HG03521 (cell line): ENCODE results near the gene LONRF2.

Experiments
- ATAC-seq: cut with Tn5 transposase; IDR thresholded peaks from one replicate; pipeline ENCODE4 v1.9.1; 2021; ENCODE audit warnings: mild to moderate bottlenecking, moderate library complexity; ENCODE audit not compliant: unreplicated experiment

The LONRF2 gene

GRCh38 chr2:100276716-100277115 lies 45.6 kb downstream of the LONRF2 start:
- ATAC-seq = no peak

DNA sequence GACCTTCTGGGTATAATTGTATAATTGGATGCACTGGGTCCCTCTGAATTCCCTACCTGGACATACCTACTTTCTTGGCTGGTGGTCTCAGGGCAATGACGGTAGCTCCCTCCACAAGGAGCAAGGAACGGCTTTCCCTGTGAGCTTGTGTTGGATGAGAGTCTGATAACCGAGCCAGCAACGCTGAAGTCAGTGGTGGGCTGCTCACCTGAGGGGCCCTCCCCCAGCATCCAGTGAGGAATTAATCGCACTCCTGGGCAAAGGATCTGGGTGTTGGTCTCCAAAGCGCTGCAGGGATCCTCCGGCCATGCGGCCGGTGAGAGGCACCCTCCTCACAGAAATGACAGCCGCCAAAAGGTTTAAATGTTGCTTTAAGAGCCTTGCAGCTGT lies 47.1 kb downstream of the LONRF2 start:
- ATAC-seq = no peak

DNA sequence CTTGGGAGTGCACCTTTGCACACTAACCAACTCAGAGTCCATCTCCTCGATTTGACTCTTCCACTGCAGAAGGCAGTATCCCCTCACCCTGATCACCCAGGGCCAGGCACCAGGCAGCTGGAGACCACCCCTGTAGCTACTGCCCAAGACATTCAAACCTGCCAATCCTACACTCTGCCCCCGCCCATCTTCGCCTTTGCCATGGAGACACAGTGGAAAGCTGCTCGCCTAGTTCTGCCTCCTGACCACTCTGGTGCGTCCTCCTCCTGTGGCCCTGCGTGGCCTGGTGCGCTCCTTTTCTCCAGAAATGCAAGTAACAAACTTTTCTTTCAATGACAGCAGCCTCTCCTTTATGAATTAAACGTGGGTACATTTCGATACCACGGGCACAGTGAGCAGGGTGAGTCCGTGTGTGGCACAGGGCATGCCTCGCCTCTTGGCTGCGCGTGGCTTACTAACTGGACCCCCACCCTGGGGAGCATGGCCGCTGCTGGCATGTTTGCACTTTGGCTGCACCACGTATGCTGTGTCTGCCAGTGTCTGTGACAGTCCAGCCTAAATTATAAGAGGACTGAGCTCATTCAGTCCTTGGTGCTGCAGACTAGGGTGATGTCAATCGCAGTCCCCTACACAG lies 47.6 kb downstream of the LONRF2 start:
- no peak for ATAC-seq

GRCh38 chr2:100274076-100274475 lies 48.2 kb downstream of the LONRF2 start:
- no peak for ATAC-seq

DNA sequence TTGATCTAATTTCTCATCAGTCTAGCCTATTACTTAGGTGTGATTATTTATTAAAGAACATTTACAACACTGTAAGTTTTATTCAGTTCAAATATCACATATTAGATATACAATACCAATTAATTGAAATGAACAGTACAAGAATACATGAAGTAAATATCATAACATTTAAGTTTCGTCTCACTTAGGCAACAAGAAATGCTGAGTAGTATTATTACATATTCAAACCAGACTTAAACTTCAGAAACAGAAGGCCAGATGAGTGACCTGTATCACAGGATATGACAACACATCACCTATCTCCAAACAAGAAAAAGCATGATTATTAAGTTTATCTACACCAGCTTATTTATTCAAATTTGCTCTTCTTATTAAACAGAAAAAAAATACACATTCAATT lies 48.9 kb downstream of the LONRF2 start:
- no peak for ATAC-seq

GRCh38 chr2:100272841-100273329 lies 49.4 kb downstream of the LONRF2 start:
- no peak for ATAC-seq

DNA sequence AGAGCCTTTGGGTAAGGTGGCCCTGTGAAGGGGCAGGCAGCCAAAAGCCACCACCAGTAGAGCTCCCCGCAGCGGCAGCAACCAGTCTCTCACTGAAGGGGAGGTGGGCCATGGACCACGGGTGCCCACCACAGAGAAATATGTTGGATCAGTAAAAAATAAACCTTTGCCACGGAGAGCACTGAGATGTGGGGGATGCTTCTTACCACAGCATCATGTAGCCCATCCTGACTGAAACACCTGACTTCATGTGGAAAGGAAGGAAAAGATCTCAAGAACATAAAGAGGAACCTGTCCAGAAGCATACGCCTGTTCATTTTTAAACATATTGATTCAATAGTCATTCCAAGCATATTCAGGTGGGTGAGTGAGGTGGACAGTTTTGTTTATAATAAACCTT lies 51.1 kb downstream of the LONRF2 start:
- ATAC-seq = no peak

DNA sequence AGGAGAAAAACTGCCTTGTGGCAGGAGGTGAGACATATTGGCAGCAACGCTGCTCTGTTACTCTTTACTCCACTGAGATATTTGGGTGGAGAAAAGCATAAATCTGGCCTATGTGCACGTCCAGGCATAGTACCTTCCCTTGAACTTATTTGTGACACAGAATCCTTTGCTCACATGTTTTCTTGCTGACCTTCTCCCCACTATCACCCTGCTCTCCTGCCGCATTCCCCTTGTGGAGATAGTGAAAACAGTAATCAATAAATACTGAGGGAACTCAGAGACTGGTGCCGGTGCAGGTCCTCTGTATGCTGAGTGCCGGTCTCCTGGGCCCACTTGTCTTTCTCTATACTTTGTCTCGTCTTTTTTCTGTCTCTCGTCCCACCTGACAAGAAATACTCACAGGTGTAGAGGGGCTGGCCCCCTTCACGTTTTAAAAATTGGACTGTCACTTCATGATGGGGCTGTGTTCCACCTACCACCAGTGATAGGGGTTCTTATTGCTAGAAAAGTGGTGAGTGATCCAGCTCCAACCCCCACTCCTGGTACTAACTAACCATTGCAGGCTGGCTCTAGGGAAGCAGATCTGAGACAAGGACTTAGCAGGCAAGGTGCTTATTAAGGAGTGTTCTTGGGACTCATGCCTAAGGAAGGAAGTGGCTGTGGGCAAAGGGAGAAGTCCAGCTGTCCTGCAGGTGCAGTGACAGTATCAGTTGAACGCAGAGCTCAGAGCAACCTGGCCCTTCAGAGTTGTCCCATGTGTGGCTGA lies 51.7 kb downstream of the LONRF2 start:
- no peak for ATAC-seq

DNA sequence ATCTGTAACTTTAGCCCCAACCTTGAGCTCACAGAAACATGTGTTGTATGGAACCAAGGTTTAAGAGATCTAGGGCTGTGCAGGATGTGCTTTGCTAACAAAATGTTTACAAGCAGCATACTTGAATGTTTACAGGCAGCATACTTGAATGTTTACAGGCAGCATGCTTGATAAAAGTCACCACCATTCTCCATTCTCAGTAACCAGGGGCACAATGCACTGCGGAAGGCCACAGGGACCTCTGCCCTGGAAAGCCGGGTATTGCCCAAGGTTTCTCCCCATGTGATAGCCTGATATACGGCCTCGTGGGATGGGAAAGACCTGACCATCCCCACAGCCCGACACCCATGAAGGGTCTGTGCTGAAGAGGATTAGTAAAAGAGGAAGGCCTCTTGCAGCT lies 52.4 kb downstream of the LONRF2 start:
- ATAC-seq = no peak

GRCh38 chr2:100268986-100269385 lies 53.3 kb downstream of the LONRF2 start:
- ATAC-seq = no peak

DNA sequence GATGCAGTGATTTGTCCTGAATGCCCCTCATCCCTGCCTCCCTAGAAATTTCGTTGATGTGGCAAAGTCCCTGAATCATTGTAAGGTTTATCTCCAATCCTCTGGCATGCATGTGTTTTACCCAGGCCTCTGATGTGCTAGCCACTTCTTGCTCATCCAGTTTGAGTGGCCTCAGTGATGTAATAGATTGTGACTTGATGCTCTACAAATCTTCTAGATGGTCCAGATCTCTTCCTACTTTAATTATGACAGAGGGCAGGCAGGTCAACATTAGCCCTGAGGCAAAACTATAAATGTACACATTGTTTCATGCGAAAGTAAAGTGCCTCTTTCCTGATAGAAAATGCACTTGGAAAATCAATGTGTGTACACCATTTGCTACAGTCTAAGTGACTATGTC lies 54.5 kb downstream of the LONRF2 start:
- ATAC-seq = no peak

- ATAC-seq = no peak
Observed at GRCh38 chr2:100266126-100266525, 56.2 kb downstream of the LONRF2 start.

- ATAC-seq = no peak
Observed at GRCh38 chr2:100265226-100265625, 57.1 kb downstream of the LONRF2 start.

GRCh38 chr2:100264651-100265050 lies 57.6 kb downstream of the LONRF2 start:
- no peak for ATAC-seq

DNA sequence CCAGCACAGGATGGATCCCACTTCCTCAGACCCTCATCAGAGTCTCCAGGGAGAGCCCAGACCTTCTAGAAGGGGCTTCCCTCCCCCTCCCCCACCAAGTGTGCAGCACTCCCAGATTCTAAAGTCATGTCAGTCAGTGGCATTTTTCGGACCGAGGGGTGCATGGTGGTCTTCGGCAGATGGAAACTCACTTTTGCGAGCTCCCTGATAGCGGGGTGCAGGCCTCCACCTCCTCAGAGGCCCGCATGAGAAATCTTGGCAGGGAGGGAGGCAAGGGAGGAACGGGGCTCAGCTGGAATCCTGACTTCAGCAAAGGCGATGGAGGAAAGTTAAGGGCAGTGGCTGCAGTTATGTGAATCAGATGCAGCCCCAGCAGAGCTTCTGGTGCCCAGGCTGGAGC lies 58.2 kb downstream of the LONRF2 start:
- no peak for ATAC-seq

DNA sequence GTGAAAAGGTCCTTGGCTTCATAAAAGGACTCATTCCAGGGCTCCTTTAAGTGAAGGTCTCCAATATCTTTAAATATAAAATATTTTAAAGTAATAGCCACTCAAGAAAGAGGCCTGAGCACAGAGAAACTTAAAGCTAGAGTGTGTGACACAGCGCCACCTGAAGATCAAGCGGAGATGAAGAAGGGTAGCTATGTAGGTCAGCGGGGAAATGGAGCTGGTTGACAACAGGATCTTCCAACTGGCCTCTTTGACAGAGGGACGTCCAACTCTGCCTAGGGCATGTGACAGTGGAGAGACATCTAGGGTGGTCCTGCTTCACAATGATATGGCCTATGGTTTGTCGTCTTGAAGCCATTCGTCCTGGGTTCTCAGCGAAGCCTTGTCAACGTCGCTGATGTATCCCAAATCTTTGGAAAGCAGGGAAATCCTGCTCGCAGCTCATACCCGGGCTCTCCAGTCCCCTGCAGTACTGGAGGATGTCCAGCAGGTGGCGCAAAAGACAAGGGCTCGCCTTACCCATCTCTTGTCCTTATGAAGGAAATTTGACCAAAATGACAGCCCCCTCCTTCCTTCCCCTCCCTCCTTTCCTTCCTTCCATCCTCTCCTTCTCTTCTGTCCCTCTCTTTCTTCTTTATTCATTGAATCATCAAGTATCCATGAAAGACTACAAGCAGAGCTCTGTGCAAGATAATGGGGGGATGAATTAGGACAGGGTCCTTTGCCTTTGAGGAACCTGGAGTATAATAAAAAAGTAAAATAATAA lies 59.6 kb downstream of the LONRF2 start:
- no peak for ATAC-seq

GRCh38 chr2:100262046-100262445 lies 60.3 kb downstream of the LONRF2 start:
- no peak for ATAC-seq

- no peak for ATAC-seq
Observed at GRCh38 chr2:100260712-100261620, 61.3 kb downstream of the LONRF2 start.

DNA sequence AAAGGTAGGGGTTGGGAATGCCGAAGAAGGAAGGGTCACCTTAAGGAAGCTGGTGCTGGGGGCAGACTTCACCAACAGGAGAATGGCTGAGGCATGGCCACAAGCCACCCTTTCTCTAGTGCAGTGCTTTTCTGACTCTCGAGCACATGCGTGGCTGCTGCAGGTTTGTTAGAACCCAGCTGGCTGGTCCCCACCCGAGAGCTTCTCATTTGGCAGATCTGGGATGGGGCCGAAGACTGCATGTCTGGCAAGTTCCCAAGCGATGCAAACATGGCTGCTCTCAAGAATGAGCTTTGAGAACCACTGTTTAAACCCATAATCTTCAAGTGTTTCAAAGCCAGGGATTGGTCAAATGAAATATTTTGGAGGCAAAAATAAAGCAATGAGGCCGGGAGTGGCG lies 63.2 kb downstream of the LONRF2 start:
- ATAC-seq = no peak

GRCh38 chr2:100257939-100258338 lies 64.4 kb downstream of the LONRF2 start:
- no peak for ATAC-seq

- no peak for ATAC-seq
Observed at GRCh38 chr2:100256849-100257248, 65.5 kb downstream of the LONRF2 start.
